ENCODE data around the gene PDE6B. TPM values are rescaled to one million over a fixed set of nuclear protein-coding genes. Genes with fewer than 3 reads are reported as not detected.

PDE6B gene
- total and polyA plus RNA-seq, 2 experiments from 2014 or later = 3.4 to 5.0 TPM

DNA sequence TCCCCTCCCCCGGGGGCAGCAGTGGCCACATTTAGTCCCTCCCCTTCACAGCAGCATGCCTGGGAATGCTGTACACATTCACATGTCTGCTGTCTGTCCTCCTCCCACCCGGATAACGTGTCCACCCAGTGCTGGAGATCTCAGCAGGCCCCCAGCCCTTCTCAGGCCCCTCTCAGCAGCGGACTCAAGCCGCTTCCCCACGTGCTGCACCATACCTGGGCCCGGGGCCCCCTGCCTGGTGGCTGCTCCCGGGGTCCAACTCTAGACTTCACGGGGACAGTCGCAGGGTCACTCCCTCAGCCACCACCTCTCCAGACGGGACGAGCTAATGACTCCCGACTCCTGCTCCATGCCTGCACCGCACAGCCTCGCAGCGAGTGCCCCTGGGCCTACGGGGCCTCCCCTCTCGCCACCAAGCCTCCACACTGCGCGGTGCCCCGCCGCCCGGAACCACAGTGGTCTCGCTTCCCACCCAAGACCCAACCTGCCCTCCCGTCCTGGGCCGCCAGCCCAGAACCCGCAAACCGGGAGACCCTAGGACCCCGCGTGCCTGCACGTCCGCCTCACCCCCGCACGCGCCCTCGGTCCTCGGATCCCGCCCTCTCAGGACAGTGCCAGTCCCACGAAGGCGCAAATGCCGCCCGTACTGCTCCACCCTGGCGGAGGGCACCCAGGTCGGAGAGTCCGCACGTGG lies 79.0 kb downstream of the PDE6B start:
- Mint-ChIP-seq H3K4me1 (peaks cover 9% of the 10 kb centered on the region; the same call in 2 of the 3 replicates), H3K4me3 (no peak overlapping the region), H3K9me3 (no peaks in the 10 kb centered on the region), H3K27ac (no peak overlapping the region), H3K36me3 (ENCODE audit: low read depth) (peaks cover 8% of the 10 kb centered on the region), H3K27me3 (ENCODE audit: insufficient read depth, low read depth, poor library complexity) (peaks cover 18% of the 10 kb centered on the region)
- Histone ChIP-seq H3K27me3 (ENCODE audit: insufficient read depth) (peaks cover 6% of the 10 kb centered on the region; the same call in 1 of the 2 replicates), H3K27ac (ENCODE audit: low read depth) (no peak overlapping the region), H3K4me2 (no peak overlapping the region), H3F3A (replicated peaks; ENCODE audit: low read depth) (no peaks in the 10 kb centered on the region), H3K9me2 (ENCODE audit: insufficient read depth) (no peaks in the 10 kb centered on the region), H3K79me2 (replicated peaks; ENCODE audit: insufficient read depth) (peaks cover 14% of the 10 kb centered on the region), H3K4me3 (no peak overlapping the region), H2AFZ (no peak overlapping the region), H4K20me1 (replicated peaks; ENCODE audit: insufficient read depth) (peaks cover 5% of the 10 kb centered on the region; the same call in 1 of the 2 replicates), H3K36me3 (ENCODE audit: insufficient read depth) (no peaks in the 10 kb centered on the region), H3K4me1 (ENCODE audit: insufficient read depth) (no peaks in the 10 kb centered on the region)
- no peak for ATAC-seq
- TF ChIP-seq, protein P1, sequence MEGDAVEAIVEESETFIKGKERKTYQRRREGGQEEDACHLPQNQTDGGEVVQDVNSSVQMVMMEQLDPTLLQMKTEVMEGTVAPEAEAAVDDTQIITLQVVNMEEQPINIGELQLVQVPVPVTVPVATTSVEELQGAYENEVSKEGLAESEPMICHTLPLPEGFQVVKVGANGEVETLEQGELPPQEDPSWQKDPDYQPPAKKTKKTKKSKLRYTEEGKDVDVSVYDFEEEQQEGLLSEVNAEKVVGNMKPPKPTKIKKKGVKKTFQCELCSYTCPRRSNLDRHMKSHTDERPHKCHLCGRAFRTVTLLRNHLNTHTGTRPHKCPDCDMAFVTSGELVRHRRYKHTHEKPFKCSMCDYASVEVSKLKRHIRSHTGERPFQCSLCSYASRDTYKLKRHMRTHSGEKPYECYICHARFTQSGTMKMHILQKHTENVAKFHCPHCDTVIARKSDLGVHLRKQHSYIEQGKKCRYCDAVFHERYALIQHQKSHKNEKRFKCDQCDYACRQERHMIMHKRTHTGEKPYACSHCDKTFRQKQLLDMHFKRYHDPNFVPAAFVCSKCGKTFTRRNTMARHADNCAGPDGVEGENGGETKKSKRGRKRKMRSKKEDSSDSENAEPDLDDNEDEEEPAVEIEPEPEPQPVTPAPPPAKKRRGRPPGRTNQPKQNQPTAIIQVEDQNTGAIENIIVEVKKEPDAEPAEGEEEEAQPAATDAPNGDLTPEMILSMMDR (conservative IDR thresholded peaks at IDR 0.05; ENCODE audit: low read depth in 2 of 2) = no peak
- TF ChIP-seq, protein P2, sequence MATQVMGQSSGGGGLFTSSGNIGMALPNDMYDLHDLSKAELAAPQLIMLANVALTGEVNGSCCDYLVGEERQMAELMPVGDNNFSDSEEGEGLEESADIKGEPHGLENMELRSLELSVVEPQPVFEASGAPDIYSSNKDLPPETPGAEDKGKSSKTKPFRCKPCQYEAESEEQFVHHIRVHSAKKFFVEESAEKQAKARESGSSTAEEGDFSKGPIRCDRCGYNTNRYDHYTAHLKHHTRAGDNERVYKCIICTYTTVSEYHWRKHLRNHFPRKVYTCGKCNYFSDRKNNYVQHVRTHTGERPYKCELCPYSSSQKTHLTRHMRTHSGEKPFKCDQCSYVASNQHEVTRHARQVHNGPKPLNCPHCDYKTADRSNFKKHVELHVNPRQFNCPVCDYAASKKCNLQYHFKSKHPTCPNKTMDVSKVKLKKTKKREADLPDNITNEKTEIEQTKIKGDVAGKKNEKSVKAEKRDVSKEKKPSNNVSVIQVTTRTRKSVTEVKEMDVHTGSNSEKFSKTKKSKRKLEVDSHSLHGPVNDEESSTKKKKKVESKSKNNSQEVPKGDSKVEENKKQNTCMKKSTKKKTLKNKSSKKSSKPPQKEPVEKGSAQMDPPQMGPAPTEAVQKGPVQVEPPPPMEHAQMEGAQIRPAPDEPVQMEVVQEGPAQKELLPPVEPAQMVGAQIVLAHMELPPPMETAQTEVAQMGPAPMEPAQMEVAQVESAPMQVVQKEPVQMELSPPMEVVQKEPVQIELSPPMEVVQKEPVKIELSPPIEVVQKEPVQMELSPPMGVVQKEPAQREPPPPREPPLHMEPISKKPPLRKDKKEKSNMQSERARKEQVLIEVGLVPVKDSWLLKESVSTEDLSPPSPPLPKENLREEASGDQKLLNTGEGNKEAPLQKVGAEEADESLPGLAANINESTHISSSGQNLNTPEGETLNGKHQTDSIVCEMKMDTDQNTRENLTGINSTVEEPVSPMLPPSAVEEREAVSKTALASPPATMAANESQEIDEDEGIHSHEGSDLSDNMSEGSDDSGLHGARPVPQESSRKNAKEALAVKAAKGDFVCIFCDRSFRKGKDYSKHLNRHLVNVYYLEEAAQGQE (IDR thresholded peaks at IDR 0.05; ENCODE audit: unreplicated experiment) = no peak
- TF ChIP-seq EZH2 (IDR thresholded peaks at IDR 0.05; ENCODE audit: low read depth, unreplicated experiment) (no peak), NANOG (IDR thresholded peaks at IDR 0.05; ENCODE audit: borderline replicate concordance) (no peak), JUNB (IDR thresholded peaks at IDR 0.05; ENCODE audit: unreplicated experiment) (no peak), EZH2phosphoT487 (IDR thresholded peaks at IDR 0.05; ENCODE audit: unreplicated experiment) (no peak), ETS1 (IDR thresholded peaks at IDR 0.05) (no peak), CREB1 (CRISPR knock-in tag; IDR thresholded peaks at IDR 0.05; ENCODE audit: low read depth) (no peak), ZNF114 (CRISPR knock-in tag; IDR thresholded peaks at IDR 0.05) (no peak), STAT1 (IDR thresholded peaks at IDR 0.05; ENCODE audit: unreplicated experiment) (no peak), ZNF331 (CRISPR knock-in tag; IDR thresholded peaks at IDR 0.05; ENCODE audit: low read depth) (no peak), POLR2AphosphoS5 (IDR thresholded peaks at IDR 0.05; ENCODE audit: low read depth) (no peak)
- TF ChIP-seq, protein P3, sequence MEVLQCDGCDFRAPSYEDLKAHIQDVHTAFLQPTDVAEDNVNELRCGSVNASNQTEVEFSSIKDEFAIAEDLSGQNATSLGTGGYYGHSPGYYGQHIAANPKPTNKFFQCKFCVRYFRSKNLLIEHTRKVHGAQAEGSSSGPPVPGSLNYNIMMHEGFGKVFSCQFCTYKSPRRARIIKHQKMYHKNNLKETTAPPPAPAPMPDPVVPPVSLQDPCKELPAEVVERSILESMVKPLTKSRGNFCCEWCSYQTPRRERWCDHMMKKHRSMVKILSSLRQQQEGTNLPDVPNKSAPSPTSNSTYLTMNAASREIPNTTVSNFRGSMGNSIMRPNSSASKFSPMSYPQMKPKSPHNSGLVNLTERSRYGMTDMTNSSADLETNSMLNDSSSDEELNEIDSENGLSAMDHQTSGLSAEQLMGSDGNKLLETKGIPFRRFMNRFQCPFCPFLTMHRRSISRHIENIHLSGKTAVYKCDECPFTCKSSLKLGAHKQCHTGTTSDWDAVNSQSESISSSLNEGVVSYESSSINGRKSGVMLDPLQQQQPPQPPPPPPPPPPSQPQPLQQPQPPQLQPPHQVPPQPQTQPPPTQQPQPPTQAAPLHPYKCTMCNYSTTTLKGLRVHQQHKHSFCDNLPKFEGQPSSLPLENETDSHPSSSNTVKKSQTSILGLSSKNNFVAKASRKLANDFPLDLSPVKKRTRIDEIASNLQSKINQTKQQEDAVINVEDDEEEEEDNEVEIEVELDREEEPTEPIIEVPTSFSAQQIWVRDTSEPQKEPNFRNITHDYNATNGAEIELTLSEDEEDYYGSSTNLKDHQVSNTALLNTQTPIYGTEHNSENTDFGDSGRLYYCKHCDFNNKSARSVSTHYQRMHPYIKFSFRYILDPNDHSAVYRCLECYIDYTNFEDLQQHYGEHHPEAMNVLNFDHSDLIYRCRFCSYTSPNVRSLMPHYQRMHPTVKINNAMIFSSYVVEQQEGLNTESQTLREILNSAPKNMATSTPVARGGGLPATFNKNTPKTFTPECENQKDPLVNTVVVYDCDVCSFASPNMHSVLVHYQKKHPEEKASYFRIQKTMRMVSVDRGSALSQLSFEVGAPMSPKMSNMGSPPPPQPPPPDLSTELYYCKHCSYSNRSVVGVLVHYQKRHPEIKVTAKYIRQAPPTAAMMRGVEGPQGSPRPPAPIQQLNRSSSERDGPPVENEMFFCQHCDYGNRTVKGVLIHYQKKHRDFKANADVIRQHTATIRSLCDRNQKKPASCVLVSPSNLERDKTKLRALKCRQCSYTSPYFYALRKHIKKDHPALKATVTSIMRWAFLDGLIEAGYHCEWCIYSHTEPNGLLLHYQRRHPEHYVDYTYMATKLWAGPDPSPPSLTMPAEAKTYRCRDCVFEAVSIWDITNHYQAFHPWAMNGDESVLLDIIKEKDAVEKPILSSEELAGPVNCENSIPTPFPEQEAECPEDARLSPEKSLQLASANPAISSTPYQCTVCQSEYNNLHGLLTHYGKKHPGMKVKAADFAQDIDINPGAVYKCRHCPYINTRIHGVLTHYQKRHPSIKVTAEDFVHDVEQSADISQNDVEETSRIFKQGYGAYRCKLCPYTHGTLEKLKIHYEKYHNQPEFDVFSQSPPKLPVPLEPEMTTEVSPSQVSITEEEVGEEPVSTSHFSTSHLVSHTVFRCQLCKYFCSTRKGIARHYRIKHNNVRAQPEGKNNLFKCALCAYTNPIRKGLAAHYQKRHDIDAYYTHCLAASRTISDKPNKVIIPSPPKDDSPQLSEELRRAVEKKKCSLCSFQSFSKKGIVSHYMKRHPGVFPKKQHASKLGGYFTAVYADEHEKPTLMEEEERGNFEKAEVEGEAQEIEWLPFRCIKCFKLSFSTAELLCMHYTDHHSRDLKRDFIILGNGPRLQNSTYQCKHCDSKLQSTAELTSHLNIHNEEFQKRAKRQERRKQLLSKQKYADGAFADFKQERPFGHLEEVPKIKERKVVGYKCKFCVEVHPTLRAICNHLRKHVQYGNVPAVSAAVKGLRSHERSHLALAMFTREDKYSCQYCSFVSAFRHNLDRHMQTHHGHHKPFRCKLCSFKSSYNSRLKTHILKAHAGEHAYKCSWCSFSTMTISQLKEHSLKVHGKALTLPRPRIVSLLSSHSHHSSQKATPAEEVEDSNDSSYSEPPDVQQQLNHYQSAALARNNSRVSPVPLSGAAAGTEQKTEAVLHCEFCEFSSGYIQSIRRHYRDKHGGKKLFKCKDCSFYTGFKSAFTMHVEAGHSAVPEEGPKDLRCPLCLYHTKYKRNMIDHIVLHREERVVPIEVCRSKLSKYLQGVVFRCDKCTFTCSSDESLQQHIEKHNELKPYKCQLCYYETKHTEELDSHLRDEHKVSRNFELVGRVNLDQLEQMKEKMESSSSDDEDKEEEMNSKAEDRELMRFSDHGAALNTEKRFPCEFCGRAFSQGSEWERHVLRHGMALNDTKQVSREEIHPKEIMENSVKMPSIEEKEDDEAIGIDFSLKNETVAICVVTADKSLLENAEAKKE (CRISPR knock-in tag; IDR thresholded peaks at IDR 0.05) = no peak
- no peak for DNase-seq (ENCODE audit: low spot score)

Measured in GM23338 (cell line).